B cell (primary cell): ENCODE results near the gene RNF157. TPM values are rescaled to one million over a fixed set of nuclear protein-coding genes. Genes with fewer than 3 reads are reported as not detected.

Source experiments
- ATAC-seq: fragments of 200-7000 bp; cut with Tn5 transposase; one replicate; pipeline ENCODE4 v1.10.0; 2021; ENCODE audit warnings: low read depth, mild to moderate bottlenecking, moderate number of reproducible peaks, moderate library complexity
- CTCF ChIA-PET: fragments of 350-600 bp; sonication (Branson Sonifier 250); formaldehyde crosslinking; loops from one replicate; lab custom pipeline; 2021; ENCODE audit warnings: antibody characterized with exemption, inconsistent platforms; lab: Charles Lee
- POLR2A ChIA-PET: fragments of 350-600 bp; sonication (Branson Sonifier 250); formaldehyde crosslinking; loops from one replicate; lab custom pipeline; 2021; ENCODE audit warnings: antibody characterized with exemption; lab: Charles Lee
- DNase-seq: peaks from one replicate; pipeline ENCODE4 v3.0.0; 2013
- H2AFZ ChIP-seq: 2 replicates; pipeline ENCODE4 v1.6.1; 2012; ENCODE audit warnings: mild to moderate bottlenecking, low read depth, low read length; ENCODE audit not compliant: insufficient read depth, poor library complexity, severe bottlenecking
- H3K27ac ChIP-seq, 2 donors: 1 replicate in 1 of 2; 2 replicates in 1 of 2; pipeline ENCODE4 v1.5.1; 2012 to 2013; ENCODE audit warnings: low read length in 2 of 2, mild to moderate bottlenecking in 2 of 2, moderate library complexity in 1 of 2
- H3K27me3 ChIP-seq, 4 experiments: fragments of 200-600 bp in 1 of 4; sonication (generic) in 1 of 4; replicated peaks in 1 of 4; 1 replicate in 2 of 4; 2 replicates in 2 of 4; pipeline versions ENCODE4 v1.6.1 to v1.7.0; 2013 to 2016; ENCODE audit warnings: low read length in 3 of 4, mild to moderate bottlenecking in 2 of 4, mixed read lengths in 1 of 4, moderate library complexity in 1 of 4; ENCODE audit not compliant: insufficient read depth in 4 of 4, control insufficient read depth in 3 of 4; ENCODE audit errors: control extremely low read depth in 1 of 4
- H3K36me3 ChIP-seq, 2 experiments: replicated peaks in 1 of 2; 1 replicate in 1 of 2; 2 replicates in 1 of 2; pipeline versions ENCODE4 v1.6.1 to v1.7.1; 2013; ENCODE audit warnings: low read length in 1 of 2; ENCODE audit not compliant: insufficient read depth in 2 of 2, control insufficient read depth in 1 of 2; ENCODE audit errors: control extremely low read depth in 1 of 2, extremely low read depth in 1 of 2
- H3K4me1 ChIP-seq, 2 donors: fragments of 200-600 bp in 1 of 2; sonication (generic) in 1 of 2; 1 replicate in 1 of 2; 2 replicates in 1 of 2; pipeline versions ENCODE4 v1.5.1 to v1.6.1; 2013 to 2017; ENCODE audit warnings: low read length in 2 of 2; ENCODE audit not compliant: control insufficient read depth in 2 of 2, insufficient read depth in 2 of 2
- H3K4me2 ChIP-seq: replicated peaks from 2 replicates; pipeline ENCODE3; 2012; ENCODE audit warnings: mild to moderate bottlenecking, low read depth, low read length; ENCODE audit not compliant: poor library complexity, severe bottlenecking
- H3K4me3 ChIP-seq, 5 experiments: fragments of 200-600 bp in 1 of 5; sonication (generic) in 1 of 5; 1 replicate in 3 of 5; 2 replicates in 2 of 5; pipeline versions ENCODE4 v1.5.1 to v1.7.0; 2011 to 2016; ENCODE audit warnings: low read length in 4 of 5, mild to moderate bottlenecking in 4 of 5, low read depth in 2 of 5, control low read depth in 1 of 5, moderate library complexity in 1 of 5; ENCODE audit not compliant: insufficient read depth in 1 of 5; ENCODE audit errors: control extremely low read depth in 1 of 5, extremely low read depth in 1 of 5
- H3K79me2 ChIP-seq: fragments of 200-600 bp; sonication (generic); one replicate; pipeline ENCODE4 v1.6.0; 2016; ENCODE audit warnings: low read length; ENCODE audit not compliant: control insufficient read depth, insufficient read depth
- H3K9ac ChIP-seq: fragments of 200-600 bp; sonication (generic); 2 replicates; pipeline ENCODE4 v1.6.1; 2017; ENCODE audit warnings: mild to moderate bottlenecking, low read length, moderate library complexity
- H3K9me3 ChIP-seq, 3 donors: one replicate each; pipeline versions ENCODE4 v1.6.1 to v1.7.1; 2013; ENCODE audit warnings: low read length in 2 of 3; ENCODE audit not compliant: control insufficient read depth in 2 of 3, insufficient read depth in 1 of 3; ENCODE audit errors: control extremely low read depth in 1 of 3
- H4K20me1 ChIP-seq: 2 replicates; pipeline ENCODE4 v1.6.0; 2012; ENCODE audit warnings: mild to moderate bottlenecking, low read length; ENCODE audit not compliant: insufficient read depth, control insufficient read depth, poor library complexity, severe bottlenecking
- H3K27ac Mint-ChIP-seq: one replicate; pipeline ENCODE4 v1.8.0; 2021; ENCODE audit warnings: mixed read lengths
- H3K27me3 Mint-ChIP-seq: one replicate; pipeline ENCODE4 v1.8.0; 2021; ENCODE audit warnings: mixed read lengths
- H3K4me1 Mint-ChIP-seq: one replicate; pipeline ENCODE4 v1.8.0; 2021; ENCODE audit warnings: mixed read lengths
- H3K4me3 Mint-ChIP-seq: one replicate; pipeline ENCODE4 v1.8.0; 2021; ENCODE audit warnings: mixed read lengths
- H3K9me3 Mint-ChIP-seq: one replicate; pipeline ENCODE4 v1.8.0; 2022; ENCODE audit warnings: mixed read lengths; ENCODE audit not compliant: insufficient read depth
- CTCF ChIP-seq: fragments of 200-600 bp; IDR thresholded peaks from one replicate; pipeline ENCODE4 v1.8.0; 2022; ENCODE audit warnings: antibody characterized with exemption, mild to moderate bottlenecking
- EZH2 ChIP-seq: IDR thresholded peaks from 2 replicates; pipeline ENCODE4 v1.6.1; 2012; ENCODE audit warnings: borderline replicate concordance, low read depth, mild to moderate bottlenecking, moderate library complexity, low read length; ENCODE audit not compliant: insufficient read depth, poor library complexity, severe bottlenecking
- WGBS: methylation state at CpG from one replicate; pipeline ENCODE4 v1.1.5; 2013; ENCODE audit warnings: missing lambda C conversion rate; ENCODE audit not compliant: insufficient coverage; 5-methylcytosine and 5-hydroxymethylcytosine counted together
- intact Hi-C: fragments of 100-400 bp; cut with micrococcal nuclease; formaldehyde crosslinking; loops from one replicate; pipeline ENCODE4 v1.10.0; 2022
- polyA plus RNA-seq: library from polyadenylated mRNA; depleted of rRNA; stranded (reverse); fragments of >200 nt; gene quantifications from 2 replicates; pipeline ENCODE4 v1.2.3, GENCODE V29; 2012
- total RNA-seq, 2 donors: library from RNA; stranded (reverse); fragments of 120-200 nt in 1 of 2; gene quantifications; 1 replicate in 1 of 2; 2 replicates in 1 of 2; pipeline versions ENCODE4 v1.2.3 to v1.2.4, GENCODE V29; 2013 to 2022

RNF157 gene
- total and polyA plus RNA-seq, 2 donors (not counting 1 experiment from before 2014, with no cell fraction given) = 0.54 to 1.2 TPM

GRCh38 chr17:76121932-76122430 lies 118.3 kb downstream of the RNF157 start:
- peak overlapping the region; percentile 53 for H3K27ac Mint-ChIP-seq
- peak overlapping the region; percentile 71 for H3K4me3 Mint-ChIP-seq
- ChIA-PET CTCF (interaction anchor here (0.5 to 16.8 kb wide), 20 partner anchors 9 to 1408 kb away, joined by 3 to 435 read pairs (median 4); no protein-coding TSS in a partner anchor), POLR2A (interaction anchor here (0.6 to 1.0 kb wide), 2 partner anchors 59 to 154 kb away, joined by 3 read pairs; no protein-coding TSS in a partner anchor)
- Histone ChIP-seq H4K20me1 (no peaks in the 10 kb centered on the region), H3K79me2 (no peaks in the 10 kb centered on the region), H3K4me1 (peaks cover 18 to 21% of the 10 kb centered on the region in 2 donors), H3K27ac (no peak overlapping the region), H3K36me3 (no peaks in the 10 kb centered on the region), H3K9me3 (no peaks in the 10 kb centered on the region), H3K4me2 (peak overlapping the region; percentile 99), H3K4me3 (peak overlapping the region in 4 of 5 experiments; percentile 32 to 66 (median 50)), H3K27me3 (peaks cover 0 to 6% (median 0%) of the 10 kb centered on the region in 4 experiments), H3K9ac (peak overlapping the region; percentile 70), H2AFZ (peak overlapping the region; percentile 85)
- DNase-seq (peak; percentile 49), ATAC-seq (peak; percentile 11)
- TF ChIP-seq CTCF (no peak), EZH2 (no peak)
- H3K4me1 Mint-ChIP-seq = peaks cover 16% of the 10 kb centered on the region
- H3K9me3 Mint-ChIP-seq = no peaks in the 10 kb centered on the region
- 16% methylated on average over 42 of the region's 42 CpGs for WGBS
- H3K27me3 Mint-ChIP-seq = peaks cover 2% of the 10 kb centered on the region
- intact Hi-C loops = loop anchor here (1.0 kb wide), 4 partner anchors 19 to 177 kb away; partner anchors contain the start of gene FOXJ1

- H3K27me3 ChIP-seq = peaks cover 0 to 6% (median 0%) of the 10 kb centered on the region in 4 experiments
- peaks cover 18 to 21% of the 10 kb centered on the region in 2 donors for H3K4me1 ChIP-seq
- intact Hi-C loops = loop anchor here (1.0 kb wide), 4 partner anchors 21 to 179 kb away; partner anchors contain the start of gene FOXJ1
- Mint-ChIP-seq H3K9me3 (no peaks in the 10 kb centered on the region), H3K27me3 (peaks cover 2% of the 10 kb centered on the region), H3K27ac (no peak overlapping the region), H3K4me3 (peak overlapping the region; percentile 23), H3K4me1 (peaks cover 16% of the 10 kb centered on the region)
- H3K4me2 ChIP-seq = peak overlapping the region; percentile 99
- no peak overlapping the region for H2AFZ ChIP-seq
- no peak overlapping the region for H3K27ac ChIP-seq
- H3K9ac ChIP-seq = no peak overlapping the region
- no peaks in the 10 kb centered on the region for H3K79me2 ChIP-seq
- ChIA-PET CTCF (interaction anchor here (0.6 to 16.8 kb wide), 13 partner anchors 10 to 381 kb away, joined by 3 to 435 read pairs (median 5); no protein-coding TSS in a partner anchor), POLR2A (interaction anchor here (1.2 kb wide), 1 partner anchor 158 kb away, joined by 8 read pairs; no protein-coding TSS in a partner anchor)
- H3K4me3 ChIP-seq = no peak overlapping the region
- TF ChIP-seq CTCF = no peak
- 100% methylated on average over 5 of the region's 5 CpGs for WGBS
- no peaks in the 10 kb centered on the region for H3K9me3 ChIP-seq
- DNase-seq = no peak
- no peak for ATAC-seq
- no peaks in the 10 kb centered on the region for H3K36me3 ChIP-seq
- H4K20me1 ChIP-seq = no peaks in the 10 kb centered on the region
Measured at GRCh38 chr17:76120658-76121008, 119.7 kb downstream of the RNF157 start.
